Central memory CD8-positive, alpha-beta T cell (primary cell): ENCODE results near the gene PRKACA.
A peak's percentile ranks its signal among the peaks of the same experiment; 100 is the strongest.

Experiments used
- ATAC-seq: fragments of 150-1000 bp; cut with Tn5 transposase; replicated peaks from 2 replicates; pipeline ENCODE4 v1.10.0; 2022; ENCODE audit warnings: mild to moderate bottlenecking, moderate FRiP score, moderate number of reproducible peaks; ENCODE audit not compliant: poor library complexity, severe bottlenecking; ENCODE audit errors: extremely low read depth
- DNase-seq, 2 donors: peaks; one replicate each; pipeline ENCODE4 v3.0.0; 2021; ENCODE audit warnings: low spot score in 2 of 2
- H3K27ac Mint-ChIP-seq: one replicate; pipeline ENCODE4 v1.8.0; 2022; ENCODE audit warnings: low read depth, mild to moderate bottlenecking, moderate library complexity, mixed read lengths
- H3K27me3 Mint-ChIP-seq: one replicate; pipeline ENCODE4 v1.8.0; 2022; ENCODE audit warnings: mixed read lengths
- H3K36me3 Mint-ChIP-seq: one replicate; pipeline ENCODE4 v1.8.0; 2022; ENCODE audit warnings: mild to moderate bottlenecking, moderate library complexity, mixed read lengths; ENCODE audit not compliant: insufficient read depth
- H3K4me1 Mint-ChIP-seq: one replicate; pipeline ENCODE4 v1.8.0; 2022; ENCODE audit warnings: mixed read lengths
- H3K4me3 Mint-ChIP-seq: one replicate; pipeline ENCODE4 v1.8.0; 2022; ENCODE audit warnings: mild to moderate bottlenecking, moderate library complexity, mixed read lengths
- H3K9me3 Mint-ChIP-seq: one replicate; pipeline ENCODE4 v1.8.0; 2022; ENCODE audit warnings: mixed read lengths

The PRKACA gene

GRCh38 chr19:14142262-14143190 lies 25.0 kb upstream of the PRKACA start:
- Mint-ChIP-seq H3K36me3 (peaks cover 2% of the 10 kb centered on the region), H3K4me1 (peaks cover 30% of the 10 kb centered on the region), H3K27me3 (no peaks in the 10 kb centered on the region), H3K9me3 (no peaks in the 10 kb centered on the region), H3K27ac (no peak overlapping the region), H3K4me3 (no peak overlapping the region)
- no peak for ATAC-seq
- no peak for DNase-seq

GRCh38 chr19:14141041-14141440 lies 23.5 kb upstream of the PRKACA start:
- Mint-ChIP-seq H3K9me3 (no peaks in the 10 kb centered on the region), H3K36me3 (peaks cover 9% of the 10 kb centered on the region), H3K27ac (no peak overlapping the region), H3K27me3 (no peaks in the 10 kb centered on the region), H3K4me3 (no peak overlapping the region), H3K4me1 (peaks cover 30% of the 10 kb centered on the region)
- ATAC-seq (no peak), DNase-seq (no peak)

GRCh38 chr19:14139944-14140343 lies 22.4 kb upstream of the PRKACA start:
- no peak for DNase-seq
- H3K27ac Mint-ChIP-seq: peak overlapping the region; percentile 48

GRCh38 chr19:14138576-14139265 lies 21.2 kb upstream of the PRKACA start:
- H3K9me3 Mint-ChIP-seq: no peaks in the 10 kb centered on the region
- peak overlapping the region; percentile 60 for H3K4me3 Mint-ChIP-seq
- H3K4me1 Mint-ChIP-seq: peaks cover 31% of the 10 kb centered on the region
- H3K36me3 Mint-ChIP-seq: peaks cover 14% of the 10 kb centered on the region
- DNase-seq: no peak
- ATAC-seq: no peak
- peak overlapping the region; percentile 38 for H3K27ac Mint-ChIP-seq
- H3K27me3 Mint-ChIP-seq: no peaks in the 10 kb centered on the region

More at GRCh38 chr19:14139944-14140343, 22.4 kb upstream of the PRKACA start:
- Mint-ChIP-seq H3K27me3 (no peaks in the 10 kb centered on the region), H3K36me3 (peaks cover 14% of the 10 kb centered on the region), H3K9me3 (no peaks in the 10 kb centered on the region), H3K4me3 (no peak overlapping the region), H3K4me1 (peaks cover 31% of the 10 kb centered on the region)
- no peak for ATAC-seq

GRCh38 chr19:14136509-14137281 lies 19.1 kb upstream of the PRKACA start, which contains the start of gene ASF1B:
Gene ASF1B, minus strand, starts transcription at chr19:14136589. Its CDS starts 133 bp downstream, at chr19:14136456.
- peak within 1 kb of the TSS; percentile 74 for H3K4me3 Mint-ChIP-seq
- H3K4me1 Mint-ChIP-seq: peaks cover 22% of the 10 kb centered on the region
- H3K27me3 Mint-ChIP-seq: no peaks in the 10 kb centered on the region
- peak; percentile 84 for ATAC-seq
- no peaks in the 10 kb centered on the region for H3K9me3 Mint-ChIP-seq
- H3K27ac Mint-ChIP-seq: peak within 1 kb of the TSS; percentile 77
- H3K36me3 Mint-ChIP-seq: peaks cover 17% of the 10 kb centered on the region
- peak; percentile 89 to 98 for DNase-seq

- Mint-ChIP-seq H3K4me1 (peaks cover 22% of the 10 kb centered on the region), H3K27me3 (no peaks in the 10 kb centered on the region), H3K9me3 (no peaks in the 10 kb centered on the region), H3K4me3 (peak overlapping the region; percentile 74), H3K36me3 (peaks cover 17% of the 10 kb centered on the region), H3K27ac (peak overlapping the region; percentile 77)
- ATAC-seq: no peak
- DNase-seq: no peak
These were observed 18.5 kb upstream of the PRKACA start for GRCh38 chr19:14135985-14136508.

GRCh38 chr19:14135355-14135754 lies 17.8 kb upstream of the PRKACA start:
- DNase-seq (no peak), ATAC-seq (no peak)
- Mint-ChIP-seq H3K36me3 (peaks cover 17% of the 10 kb centered on the region), H3K4me3 (peak overlapping the region; percentile 74), H3K4me1 (peaks cover 22% of the 10 kb centered on the region), H3K9me3 (no peaks in the 10 kb centered on the region), H3K27ac (peak overlapping the region; percentile 77), H3K27me3 (no peaks in the 10 kb centered on the region)

GRCh38 chr19:14127929-14128509 lies 10.5 kb upstream of the PRKACA start:
- Mint-ChIP-seq H3K27ac (no peak overlapping the region), H3K4me1 (no peaks in the 10 kb centered on the region), H3K27me3 (no peaks in the 10 kb centered on the region), H3K4me3 (no peak overlapping the region), H3K9me3 (no peaks in the 10 kb centered on the region), H3K36me3 (peaks cover 3% of the 10 kb centered on the region)
- DNase-seq: no peak
- no peak for ATAC-seq

- Mint-ChIP-seq H3K4me3 (no peak overlapping the region), H3K9me3 (no peaks in the 10 kb centered on the region), H3K27ac (no peak overlapping the region), H3K27me3 (no peaks in the 10 kb centered on the region), H3K4me1 (no peaks in the 10 kb centered on the region), H3K36me3 (peaks cover 3% of the 10 kb centered on the region)
- DNase-seq: no peak
- ATAC-seq: no peak
These were observed 9.6 kb upstream of the PRKACA start for GRCh38 chr19:14127176-14127575.

GRCh38 chr19:14122924-14123323 lies 5.4 kb upstream of the PRKACA start:
- Mint-ChIP-seq H3K4me1 (peaks cover 11% of the 10 kb centered on the region), H3K9me3 (no peaks in the 10 kb centered on the region), H3K27me3 (no peaks in the 10 kb centered on the region), H3K27ac (no peak overlapping the region), H3K4me3 (no peak overlapping the region), H3K36me3 (peaks cover 6% of the 10 kb centered on the region)
- no peak for DNase-seq
- no peak for ATAC-seq

- Mint-ChIP-seq H3K27ac (no peak overlapping the region), H3K4me1 (peaks cover 27% of the 10 kb centered on the region), H3K36me3 (peaks cover 6% of the 10 kb centered on the region)
These were observed 2.9 kb upstream of the PRKACA start for GRCh38 chr19:14120497-14120780.

More at GRCh38 chr19:14120497-14120780, 2.9 kb upstream of the PRKACA start:
- H3K4me3 Mint-ChIP-seq: no peak overlapping the region
- no peaks in the 10 kb centered on the region for H3K9me3 Mint-ChIP-seq
- DNase-seq (no peak), ATAC-seq (no peak)
- no peaks in the 10 kb centered on the region for H3K27me3 Mint-ChIP-seq
